Measurements from ENCODE around the gene PGGHG. TPM values are rescaled to one million over a fixed set of nuclear protein-coding genes. Genes with fewer than 3 reads are reported as not detected.
A peak's percentile ranks its signal among the peaks of the same experiment; 100 is the strongest.

Gene PGGHG
- total and polyA plus RNA-seq, 8 donors: 8.9 to 4,700 (median 357) TPM

- peak overlapping the region in 1 of 4 donors; percentile 91 for H3K4me3 ChIP-seq
- H3K9me3 ChIP-seq: no peaks in the 10 kb centered on the region
- H3K4me1 ChIP-seq: peaks cover 0 to 6% (median 0%) of the 10 kb centered on the region in 3 donors
- peaks cover 0 to 37% (median 0%) of the 10 kb centered on the region in 3 donors for H3K36me3 ChIP-seq
- intact Hi-C loops (cut with DNase I): no loop called here
- DNase-seq (peak in 4 of 6 donors; percentile 24 to 71 (median 52)), ATAC-seq (no peak), FAIRE-seq (no peak)
- H3K27me3 ChIP-seq: no peaks in the 10 kb centered on the region
- TF ChIP-seq CTCF (IDR thresholded peaks at IDR 0.05): no peak
- WGBS, 2 donors: 83 to 87% methylated on average over 43 to 44 of the region's 44 CpGs
- H3K27ac ChIP-seq: no peak overlapping the region
Measured at GRCh38 chr11:291281-292210, 2.6 kb downstream of the PGGHG start.

GRCh38 chr11:292211-293121 lies 3.5 kb downstream of the PGGHG start:
- DNase-seq (peak in 4 of 6 donors; percentile 18 to 77 (median 48)), ATAC-seq (no peak), FAIRE-seq (no peak)
- no peaks in the 10 kb centered on the region for H3K9me3 ChIP-seq
- H3K27ac ChIP-seq: no peak overlapping the region
- H3K4me3 ChIP-seq: peak overlapping the region in 1 of 4 donors; percentile 91
- 85 to 95% methylated on average over 29 of the region's 29 CpGs for WGBS, 2 donors
- intact Hi-C loops (cut with DNase I): no loop called here
- peaks cover 0 to 37% (median 0%) of the 10 kb centered on the region in 3 donors for H3K36me3 ChIP-seq
- no peaks in the 10 kb centered on the region for H3K27me3 ChIP-seq
- no peak for TF ChIP-seq CTCF (IDR thresholded peaks at IDR 0.05)
- H3K4me1 ChIP-seq: peaks cover 0 to 6% (median 0%) of the 10 kb centered on the region in 3 donors

- WGBS, 2 donors: 86 to 90% methylated on average over 18 of the region's 18 CpGs
- FAIRE-seq (no peak), DNase-seq (peak in 3 of 6 donors; percentile 7 to 58 (median 37)), ATAC-seq (no peak)
- no peak for TF ChIP-seq CTCF (IDR thresholded peaks at IDR 0.05)
- intact Hi-C loops (cut with DNase I): no loop called here
- Histone ChIP-seq H3K36me3 (peaks cover 0 to 37% (median 0%) of the 10 kb centered on the region in 3 donors), H3K27me3 (no peaks in the 10 kb centered on the region), H3K9me3 (no peaks in the 10 kb centered on the region), H3K4me3 (no peak overlapping the region), H3K27ac (no peak overlapping the region), H3K4me1 (peaks cover 0 to 6% (median 0%) of the 10 kb centered on the region in 3 donors)
Measured at GRCh38 chr11:293271-293851, 4.4 kb downstream of the PGGHG start.

- no peak for ATAC-seq
- Histone ChIP-seq H3K27me3 (no peaks in the 10 kb centered on the region), H3K4me3 (no peak overlapping the region), H3K27ac (no peak overlapping the region), H3K9me3 (no peaks in the 10 kb centered on the region), H3K4me1 (peaks cover 0 to 6% (median 0%) of the 10 kb centered on the region in 3 donors), H3K36me3 (peaks cover 0 to 37% (median 0%) of the 10 kb centered on the region in 3 donors)
- 80 to 83% methylated on average over 27 of the region's 27 CpGs for WGBS, 2 donors
- no peak for TF ChIP-seq CTCF (IDR thresholded peaks at IDR 0.05)
- FAIRE-seq: no peak
- intact Hi-C loops (cut with DNase I): no loop called here
- DNase-seq: peak in 4 of 6 donors; percentile 26 to 73 (median 48)
Measured at GRCh38 chr11:293852-294661, 5.1 kb downstream of the PGGHG start.
